Measurements from ENCODE around the gene C2orf78. TPM values are rescaled to one million over a fixed set of nuclear protein-coding genes. Genes with fewer than 3 reads are reported as not detected.

C2orf78 gene
- total and polyA plus RNA-seq, 7 experiments from 2014 or later = not detected

DNA sequence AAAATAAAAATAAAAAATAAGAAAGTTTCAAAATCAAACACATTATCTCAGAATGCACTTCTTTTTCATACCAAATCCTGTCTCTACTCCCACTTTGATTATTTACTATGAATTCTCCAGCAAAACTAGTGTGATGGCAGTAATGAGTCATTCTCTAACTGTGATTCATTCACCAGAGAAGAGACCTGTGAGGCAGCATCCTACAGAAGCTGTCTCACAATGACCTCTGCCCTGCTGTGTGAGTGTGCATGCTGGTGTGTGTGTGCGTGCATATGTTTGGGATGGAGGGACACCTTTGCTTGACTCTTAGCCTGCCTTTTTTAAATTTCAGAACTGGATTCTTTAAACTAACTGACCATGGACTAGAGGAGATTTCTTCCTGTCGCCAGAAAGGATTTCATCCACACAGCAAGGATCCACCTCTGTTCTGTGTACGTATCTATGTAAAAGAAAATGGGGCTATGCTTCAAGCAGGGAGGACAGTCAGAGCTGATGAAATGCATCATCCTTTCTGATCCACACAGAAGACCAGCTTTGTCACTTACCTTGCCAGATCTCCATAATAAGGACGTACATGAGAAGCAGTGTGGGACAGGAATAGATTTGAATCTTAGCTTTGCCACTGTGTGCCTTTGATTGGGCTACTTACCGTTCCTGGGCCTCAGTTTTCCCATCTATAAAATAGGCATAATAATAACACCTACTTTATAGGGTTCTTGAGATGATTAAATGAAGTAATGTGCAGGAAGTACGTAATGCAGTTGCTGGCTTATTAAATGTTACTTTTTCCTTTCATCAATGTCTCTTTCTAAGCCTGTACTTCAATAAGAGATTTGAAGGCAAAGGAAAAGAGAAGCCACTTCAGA is 76.0 kb downstream of the C2orf78 start:
- H3K27me3 ChIP-seq (ENCODE audit: control insufficient read depth in 2 of 2, insufficient read depth in 2 of 2, low read length in 2 of 2) = no peaks in the 10 kb centered on the region
- no peaks in the 10 kb centered on the region for H3K4me1 ChIP-seq (ENCODE audit: control insufficient read depth in 2 of 2, insufficient read depth in 2 of 2, low read length in 2 of 2)
- peaks cover 36 to 78% (median 61%) of the 10 kb centered on the region in 5 donors for H3K36me3 Mint-ChIP-seq
- H3K4me1 Mint-ChIP-seq = peaks cover 0 to 8% (median 0%) of the 10 kb centered on the region in 7 donors
- H3K27me3 Mint-ChIP-seq = no peaks in the 10 kb centered on the region
- no peak overlapping the region for H3K4me3 Mint-ChIP-seq
- DNase-seq (peak in 1 of 9 donors; percentile 34), ATAC-seq (no peak)
- POLR2A ChIA-PET = no interaction called here
- H3K4me3 ChIP-seq (ENCODE audit: low read length) = no peak overlapping the region
- CTCF ChIA-PET = no interaction called here
- no peak overlapping the region for H3K27ac Mint-ChIP-seq
- H3K9me3 Mint-ChIP-seq = no peaks in the 10 kb centered on the region
- intact Hi-C loops (cut with micrococcal nuclease) = loop anchor here in 1 of 2 donors (5.0 kb wide), 1 partner anchor 37 kb away; no protein-coding TSS in a partner anchor
- no peak overlapping the region for H3K27ac ChIP-seq (ENCODE audit: low read depth, low read length)
- peaks cover 10 to 83% (median 16%) of the 10 kb centered on the region in 3 experiments for H3K36me3 ChIP-seq (ENCODE audit: control insufficient read depth in 2 of 3, insufficient read depth in 3 of 3, low read length in 3 of 3)
- H3K9me3 ChIP-seq (ENCODE audit: control insufficient read depth in 2 of 3, low read length in 3 of 3) = no peaks in the 10 kb centered on the region

DNA sequence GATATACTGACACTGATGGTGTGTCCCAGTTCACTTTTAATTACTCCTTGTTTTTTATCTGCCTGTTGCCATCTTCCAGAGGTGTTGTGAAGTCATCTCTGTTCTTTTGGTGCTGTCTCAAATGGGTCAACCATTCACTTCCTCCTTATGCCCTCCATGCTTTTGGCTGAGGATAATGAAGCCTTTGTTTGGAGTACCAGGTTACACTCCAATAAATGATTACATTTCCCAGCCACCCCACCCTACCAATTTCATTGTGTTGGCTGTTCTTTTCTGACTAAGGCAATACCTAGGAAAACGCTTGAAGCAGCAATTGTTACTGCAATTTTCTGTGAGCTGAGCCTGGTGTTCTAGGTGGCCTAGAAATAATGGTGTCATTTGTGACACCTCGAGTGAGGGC is 79.0 kb downstream of the C2orf78 start:
- no peaks in the 10 kb centered on the region for H3K4me1 ChIP-seq (ENCODE audit: control insufficient read depth in 2 of 2, insufficient read depth in 2 of 2, low read length in 2 of 2)
- no peak for DNase-seq
- no peaks in the 10 kb centered on the region for H3K27me3 ChIP-seq (ENCODE audit: control insufficient read depth in 2 of 2, insufficient read depth in 2 of 2, low read length in 2 of 2)
- H3K36me3 ChIP-seq (ENCODE audit: control insufficient read depth in 2 of 3, insufficient read depth in 3 of 3, low read length in 3 of 3) = peaks cover 5 to 72% (median 21%) of the 10 kb centered on the region in 3 experiments
- H3K9me3 Mint-ChIP-seq = no peaks in the 10 kb centered on the region
- CTCF ChIA-PET = interaction anchor here (2.2 kb wide), 1 partner anchor 285 kb away, joined by 5 read pairs; the partner anchor contains the start of gene BOLA3
- peaks cover 0 to 6% (median 0%) of the 10 kb centered on the region in 7 donors for H3K4me1 Mint-ChIP-seq
- no peaks in the 10 kb centered on the region for H3K27me3 Mint-ChIP-seq
- H3K36me3 Mint-ChIP-seq = peaks cover 23 to 70% (median 46%) of the 10 kb centered on the region in 5 donors
- no peak for ATAC-seq
- no peak overlapping the region for H3K4me3 ChIP-seq (ENCODE audit: low read length)
- POLR2A ChIA-PET = no interaction called here
- H3K4me3 Mint-ChIP-seq = no peak overlapping the region
- H3K9me3 ChIP-seq (ENCODE audit: control insufficient read depth in 2 of 3, low read length in 3 of 3) = no peaks in the 10 kb centered on the region
- intact Hi-C loops (cut with micrococcal nuclease) = loop anchor here in 1 of 2 donors (5.0 kb wide), 1 partner anchor 34 kb away; no protein-coding TSS in a partner anchor
- H3K27ac Mint-ChIP-seq = peak overlapping the region in 1 of 9 donors; percentile 55
- no peak overlapping the region for H3K27ac ChIP-seq (ENCODE audit: low read depth, low read length)

Other genes with a start within 250 kb of the C2orf78 start
- not detected for gene NAT8, start 141.8 kb upstream of the C2orf78 start, total RNA-seq
- gene NAT8, start 141.8 kb upstream of the C2orf78 start, polyA plus RNA-seq = not detected
- 10 to 100 TPM; 16.5 to 34.6 (median 27.5) TPM for gene TPRKB, start 46.8 kb upstream of the C2orf78 start, total RNA-seq
- gene TPRKB, start 46.8 kb upstream of the C2orf78 start, polyA plus RNA-seq = 10 to 100 TPM; 62.0 to 87.9 TPM
- gene DUSP11, start 4.1 kb upstream of the C2orf78 start, total RNA-seq = 10 to 100 TPM; 32.0 to 54.1 (median 43.8) TPM
- gene DUSP11, start 4.1 kb upstream of the C2orf78 start, polyA plus RNA-seq = 10 to 100 TPM; 61.6 to 70.9 TPM
- 10 to 100 TPM; 22.2 to 44.5 (median 32.9) TPM for gene STAMBP, start 44.8 kb downstream of the C2orf78 start, total RNA-seq
- 10 to 100 TPM; 38.1 to 38.8 TPM for gene STAMBP, start 44.8 kb downstream of the C2orf78 start, polyA plus RNA-seq
- gene ACTG2, start 108.8 kb downstream of the C2orf78 start, total RNA-seq = not detected
- not detected for gene ACTG2, start 108.8 kb downstream of the C2orf78 start, polyA plus RNA-seq
- 10 to 100 TPM; 43.1 to 73.9 (median 65.8) TPM for gene DGUOK, start 142.7 kb downstream of the C2orf78 start, total RNA-seq
- 100 to 1,000 TPM; 207 to 220 TPM for gene DGUOK, start 142.7 kb downstream of the C2orf78 start, polyA plus RNA-seq
- 10 to 100 TPM; 19.1 to 38.6 (median 28.6) TPM for gene TET3, start 200.7 kb downstream of the C2orf78 start, total RNA-seq
- gene TET3, start 200.7 kb downstream of the C2orf78 start, polyA plus RNA-seq = 1 to 10 TPM in 1 of 2 donors, under 1 TPM in 1; 0.77 to 1.1 TPM